HG02678 (cell line): Measurements from ENCODE around the gene PADI3.

ENCODE experiments used
- ATAC-seq: cut with Tn5 transposase; IDR thresholded peaks from one replicate; pipeline ENCODE4 v1.9.1; 2021; ENCODE audit warnings: mild to moderate bottlenecking, moderate library complexity; ENCODE audit not compliant: unreplicated experiment

The PADI3 gene

DNA sequence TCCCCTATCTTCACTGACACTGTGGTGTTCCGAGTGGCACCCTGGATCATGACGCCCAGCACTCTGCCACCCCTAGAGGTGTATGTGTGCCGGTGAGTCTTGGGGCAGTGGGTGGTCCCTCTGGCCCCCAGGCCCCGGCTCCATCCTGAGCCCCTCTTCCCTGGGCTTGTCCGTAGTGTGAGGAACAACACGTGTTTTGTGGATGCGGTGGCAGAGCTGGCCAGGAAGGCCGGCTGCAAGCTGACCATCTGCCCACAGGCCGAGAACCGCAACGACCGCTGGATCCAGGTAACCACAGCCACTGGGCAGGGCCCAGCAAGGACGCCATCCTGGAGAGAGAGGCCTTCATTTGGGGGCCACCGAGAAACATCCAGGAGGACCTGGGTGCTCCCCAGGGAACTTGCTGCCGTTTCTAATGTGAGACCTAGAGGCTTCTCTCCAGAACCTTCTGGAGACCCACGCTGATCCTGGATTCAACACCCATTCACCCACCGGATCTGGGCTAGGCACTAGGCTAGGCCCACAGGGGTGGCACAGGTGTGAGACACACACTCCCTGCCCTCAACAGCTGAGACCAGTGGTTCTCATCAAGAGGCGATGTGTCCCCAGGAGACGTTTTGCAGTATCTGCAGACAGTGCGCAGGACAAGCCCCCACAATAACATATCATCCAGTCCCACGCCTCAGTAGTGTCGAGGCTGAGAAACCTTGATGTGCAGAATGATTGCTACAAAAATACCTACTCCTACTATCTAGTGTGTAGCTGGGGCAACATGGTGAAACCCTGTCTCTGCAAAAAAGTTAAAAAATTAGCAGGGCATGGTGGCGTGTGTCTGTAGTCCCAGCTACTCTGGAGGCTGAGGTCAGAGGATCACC, 22.2 kb downstream of the PADI3 start:
- no peak for ATAC-seq

DNA sequence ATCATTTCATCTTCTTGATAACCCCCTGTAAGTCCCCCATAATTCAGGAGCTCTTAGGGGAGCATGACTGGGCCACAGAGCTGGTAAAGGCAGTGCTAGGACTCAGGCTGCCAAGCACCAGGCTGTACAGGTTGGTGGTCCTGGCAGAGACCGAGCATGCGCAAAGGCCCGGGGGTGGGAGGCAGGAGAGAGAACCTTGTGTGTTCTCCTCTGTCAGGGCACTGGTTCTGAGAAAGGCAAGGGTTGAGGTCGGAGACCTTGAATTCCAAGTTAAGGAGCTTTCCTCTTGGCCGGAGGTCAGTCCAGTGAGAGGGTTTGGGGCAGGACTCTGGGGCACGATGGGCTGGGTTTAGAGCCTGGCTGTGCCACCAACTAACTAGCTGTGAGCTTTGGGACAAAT, 23.2 kb downstream of the PADI3 start:
- ATAC-seq: no peak

DNA sequence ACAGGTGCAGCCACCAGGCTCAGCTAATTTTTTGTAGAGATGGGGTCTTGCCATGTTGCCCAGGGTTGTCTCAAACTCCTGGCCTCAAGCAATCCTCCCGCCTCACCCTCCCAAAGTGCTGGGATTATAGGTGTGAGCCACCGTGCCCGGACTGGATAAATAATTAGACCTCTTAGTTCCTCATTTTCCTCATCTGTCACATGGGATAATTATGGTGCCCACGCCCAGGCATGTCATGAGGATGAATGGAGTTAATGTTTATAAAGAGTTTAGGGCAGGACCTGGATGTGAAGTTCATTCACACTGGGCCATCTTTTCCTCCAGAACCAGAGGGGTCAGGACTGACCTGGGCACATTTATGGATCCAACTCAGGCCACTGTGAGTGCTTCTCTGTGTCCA, 23.7 kb downstream of the PADI3 start:
- ATAC-seq: no peak

DNA sequence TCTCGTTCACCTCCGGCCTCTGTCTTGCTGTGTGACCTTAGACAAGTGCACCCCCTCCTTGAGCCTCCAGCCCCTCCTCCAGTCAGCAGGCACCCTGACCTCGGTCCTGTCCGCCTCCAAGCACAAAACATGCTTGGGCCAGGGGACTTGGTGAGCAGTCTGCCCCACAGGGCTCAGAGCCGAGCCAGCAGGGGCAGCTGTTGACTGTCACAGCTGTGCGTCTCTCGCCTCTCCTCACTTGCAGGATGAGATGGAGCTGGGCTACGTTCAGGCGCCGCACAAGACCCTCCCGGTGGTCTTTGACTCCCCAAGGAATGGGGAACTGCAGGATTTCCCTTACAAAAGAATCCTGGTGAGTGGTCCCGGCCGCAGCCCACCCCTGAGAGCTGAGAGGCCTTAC, 24.2 kb downstream of the PADI3 start:
- no peak for ATAC-seq

GRCh38 chr1:17274186-17275170, 25.6 kb downstream of the PADI3 start:
- ATAC-seq: no peak

DNA sequence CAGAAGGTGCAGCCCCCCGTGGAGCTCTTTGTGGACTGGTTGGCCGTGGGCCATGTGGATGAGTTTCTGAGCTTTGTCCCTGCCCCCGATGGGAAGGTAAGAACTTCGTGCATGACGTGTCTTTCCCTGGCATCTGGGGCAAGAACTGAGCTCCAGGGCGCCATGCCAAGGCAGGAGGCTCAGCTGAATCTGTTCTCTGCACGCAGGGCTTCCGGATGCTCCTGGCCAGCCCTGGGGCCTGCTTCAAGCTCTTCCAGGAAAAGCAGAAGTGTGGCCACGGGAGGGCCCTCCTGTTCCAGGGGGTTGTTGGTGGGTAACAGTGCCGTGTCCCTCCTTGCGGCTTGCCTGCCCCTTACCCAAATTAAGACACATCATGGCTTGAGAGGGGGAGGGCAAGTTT, 27.7 kb downstream of the PADI3 start:
- no peak for ATAC-seq

DNA sequence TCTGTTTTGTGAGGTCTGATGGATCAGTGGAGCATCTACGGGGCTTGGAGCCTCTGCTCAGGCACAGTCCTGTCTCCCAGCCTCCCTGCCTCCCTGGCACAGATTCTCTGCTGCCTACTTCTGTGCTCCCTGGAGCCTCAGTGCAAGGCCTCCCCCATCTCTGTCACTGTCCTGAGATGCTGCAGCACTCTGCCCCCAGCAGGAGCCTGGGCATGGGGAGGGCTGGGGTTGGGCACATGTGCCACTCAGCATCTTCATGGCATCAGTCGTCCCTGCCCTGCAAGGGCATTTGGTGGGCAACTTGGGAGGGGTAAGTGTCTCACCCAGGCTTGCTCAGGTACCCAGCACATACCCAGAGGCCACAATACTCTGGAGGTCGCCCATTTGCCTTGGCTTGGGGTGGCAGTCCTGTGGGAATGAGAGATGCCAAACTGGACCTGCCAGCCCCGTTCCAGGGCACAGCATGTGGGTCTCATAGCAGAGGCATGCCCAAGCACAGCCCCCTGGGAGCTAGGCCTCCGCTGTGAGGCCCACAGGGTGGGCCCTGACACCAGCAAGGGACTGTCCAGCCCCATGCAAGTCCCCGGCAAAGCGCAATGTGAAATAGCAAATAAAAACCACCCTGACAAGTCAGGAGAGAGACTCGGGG, 28.7 kb downstream of the PADI3 start:
- no peak for ATAC-seq

GRCh38 chr1:17278996-17279830, 30.3 kb downstream of the PADI3 start:
- ATAC-seq: no peak

GRCh38 chr1:17280436-17280835, 31.5 kb downstream of the PADI3 start:
- no peak for ATAC-seq

- ATAC-seq: no peak
Observed at GRCh38 chr1:17280894-17281293, 32.0 kb downstream of the PADI3 start.

DNA sequence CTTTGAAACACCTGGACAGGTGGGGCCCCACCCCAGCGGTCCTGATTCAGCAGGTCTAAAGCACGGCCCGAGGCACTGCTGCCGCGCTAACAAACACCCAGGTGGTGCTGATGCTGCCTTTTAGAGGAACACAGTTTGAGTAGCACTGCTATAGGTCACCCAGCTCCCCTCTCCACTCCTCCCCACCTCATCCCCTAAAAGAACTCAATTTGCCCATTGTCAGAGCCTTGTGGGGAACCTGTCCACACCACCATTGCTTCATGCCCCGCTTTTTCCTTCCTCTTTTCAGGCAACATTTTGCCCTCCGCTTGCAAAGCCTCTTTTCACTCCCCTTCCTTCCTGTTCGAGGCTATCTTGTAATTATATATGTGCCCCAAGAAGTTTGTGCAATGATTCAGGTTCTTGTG, 32.9 kb downstream of the PADI3 start:
- ATAC-seq: no peak

- no peak for ATAC-seq
Observed at GRCh38 chr1:17282836-17283235, 33.9 kb downstream of the PADI3 start.

- no peak for ATAC-seq
Observed at GRCh38 chr1:17286646-17287045, 37.7 kb downstream of the PADI3 start.

DNA sequence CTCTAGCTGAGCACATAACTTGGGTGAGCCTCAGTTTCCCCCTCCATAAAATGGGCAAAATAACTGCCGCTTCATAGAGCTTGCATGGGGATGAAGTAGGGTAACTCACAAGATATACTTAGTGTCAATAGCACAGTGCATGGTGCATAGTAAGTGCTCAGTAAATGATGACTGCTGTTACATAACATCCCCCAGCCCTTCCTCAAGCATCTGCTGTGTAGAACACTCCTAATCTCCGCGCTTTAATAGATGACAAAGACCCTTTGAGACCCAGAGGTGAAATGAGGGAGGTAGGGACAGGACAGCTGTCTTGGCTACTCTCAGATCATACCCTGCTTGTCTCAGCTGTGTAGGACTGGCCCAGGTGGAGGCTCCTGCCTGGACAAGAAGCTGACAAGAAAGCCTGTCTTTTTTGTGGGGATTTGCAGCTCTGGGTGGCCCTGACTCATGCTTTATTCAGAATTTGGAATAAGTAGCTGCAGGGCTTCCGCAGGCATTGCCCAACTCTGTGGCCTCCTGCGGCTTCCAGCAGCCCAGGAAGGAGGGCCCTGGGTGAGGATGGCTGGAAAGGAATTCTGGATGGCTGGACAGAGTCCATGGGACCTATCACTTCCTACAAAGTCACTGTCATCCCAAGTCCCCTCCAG, 38.4 kb downstream of the PADI3 start:
- ATAC-seq: no peak

DNA sequence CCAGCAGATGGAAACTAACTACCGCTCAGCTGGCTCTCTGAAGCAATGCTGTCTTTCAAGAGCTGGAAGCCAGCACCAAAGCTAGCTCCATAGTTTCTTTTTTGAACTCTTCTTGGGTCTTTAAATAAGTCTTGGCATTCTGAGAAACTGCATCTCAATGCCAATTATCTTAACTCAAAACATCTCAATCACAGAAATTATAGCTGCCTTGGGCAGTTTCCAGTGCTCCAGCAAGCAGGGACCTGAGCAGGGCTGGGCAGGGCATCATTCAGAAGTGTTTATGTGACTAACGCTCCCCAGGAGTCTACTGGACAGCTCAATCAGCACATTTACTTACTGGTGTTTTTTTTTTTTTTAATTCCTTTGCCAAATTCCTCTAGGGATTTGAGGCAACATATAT, 40.8 kb downstream of the PADI3 start:
- no peak for ATAC-seq

DNA sequence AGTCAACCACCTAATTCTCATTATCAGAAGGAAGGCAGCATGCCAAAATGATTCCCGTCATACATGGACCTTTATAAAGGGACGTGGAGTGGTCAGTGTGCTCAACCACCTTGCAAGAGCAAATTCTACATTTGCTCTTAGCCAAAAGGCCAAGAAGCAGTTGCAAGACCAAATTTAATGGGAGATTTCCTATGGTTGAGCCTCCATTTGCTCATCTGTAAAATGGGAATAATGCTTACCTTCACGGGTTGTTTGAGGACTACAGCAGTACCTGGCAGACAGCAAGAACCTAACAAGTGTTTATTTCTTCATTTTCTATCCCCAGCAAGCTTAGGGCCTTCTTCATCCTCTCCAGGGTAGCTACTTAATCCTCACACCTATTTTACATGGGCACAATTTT, 41.7 kb downstream of the PADI3 start:
- ATAC-seq: no peak

DNA sequence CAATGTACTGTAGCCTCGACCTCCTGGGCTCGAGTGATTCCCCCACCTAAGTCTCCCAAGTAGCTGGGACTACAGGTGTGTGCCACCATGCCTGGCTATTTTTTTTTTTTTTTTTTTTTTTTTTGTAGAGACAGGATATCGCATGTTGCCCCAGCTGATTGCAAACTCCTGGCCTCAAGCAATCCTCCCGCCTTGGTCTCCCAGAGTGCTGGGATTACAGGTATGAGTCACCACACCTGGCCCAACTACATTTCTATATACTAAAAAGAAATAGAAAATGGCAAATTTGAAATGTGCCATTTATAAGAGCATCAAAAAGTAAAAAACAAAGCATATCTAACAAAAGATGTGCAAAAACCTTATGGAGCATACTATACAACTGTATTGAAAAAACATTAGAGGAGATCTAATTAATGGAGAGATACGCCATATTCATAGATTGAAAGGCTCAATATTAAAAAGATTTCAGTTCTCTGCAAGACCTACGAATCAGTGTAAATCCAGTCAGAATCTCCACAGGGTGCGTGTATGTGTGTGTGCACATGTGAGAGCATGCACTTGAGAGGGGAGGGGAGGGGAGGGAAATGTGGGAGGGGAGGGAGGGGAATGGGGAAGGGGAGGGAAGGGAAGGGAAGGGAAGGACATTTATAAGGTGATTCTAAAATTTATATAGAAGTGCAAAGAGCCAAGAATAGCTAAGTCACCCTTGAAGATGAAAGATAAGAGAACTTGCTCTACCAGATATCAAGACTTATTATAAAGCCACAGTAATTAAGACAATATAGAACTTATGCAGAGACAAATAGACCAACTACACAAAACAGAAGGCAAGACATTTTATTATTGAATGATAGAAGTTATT, 43.6 kb downstream of the PADI3 start:
- no peak for ATAC-seq

- no peak for ATAC-seq
Observed at GRCh38 chr1:17293681-17294425, 45.0 kb downstream of the PADI3 start.
